HG02885 (cell line): ENCODE results near the gene TSEN2.

ENCODE experiments used
- ATAC-seq: cut with Tn5 transposase; IDR thresholded peaks from one replicate; pipeline ENCODE4 v1.9.1; 2021; ENCODE audit warnings: mild to moderate bottlenecking; ENCODE audit not compliant: unreplicated experiment, poor library complexity

Gene TSEN2

GRCh38 chr3:12544652-12545472 is 60.6 kb downstream of the TSEN2 start:
- ATAC-seq: no peak

DNA sequence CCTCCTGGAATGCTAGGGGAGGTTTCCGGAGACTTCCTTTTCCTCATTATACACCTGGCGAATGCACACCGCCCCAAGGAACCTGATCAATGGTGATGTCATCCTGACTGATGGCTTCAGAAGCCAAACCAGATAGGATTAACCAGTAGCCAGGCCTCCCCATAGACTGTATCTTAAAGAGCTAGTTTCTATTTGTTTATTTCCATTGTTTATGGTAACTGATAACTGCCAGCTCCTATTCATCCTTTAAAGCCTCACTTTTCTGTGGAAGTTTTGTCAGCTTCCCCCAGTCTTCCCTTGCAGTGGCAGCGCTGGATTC is 61.2 kb downstream of the TSEN2 start, which contains the start of gene MKRN2OS:
Gene MKRN2OS (minus strand): TSS at position 27 of the 319 bp plus-strand sequence. CDS start 35 bp downstream, outside the sequence.
- ATAC-seq: no peak

GRCh38 chr3:12549971-12550760 is 65.9 kb downstream of the TSEN2 start:
- ATAC-seq: no peak

GRCh38 chr3:12553921-12554391 is 69.7 kb downstream of the TSEN2 start:
- no peak for ATAC-seq

DNA sequence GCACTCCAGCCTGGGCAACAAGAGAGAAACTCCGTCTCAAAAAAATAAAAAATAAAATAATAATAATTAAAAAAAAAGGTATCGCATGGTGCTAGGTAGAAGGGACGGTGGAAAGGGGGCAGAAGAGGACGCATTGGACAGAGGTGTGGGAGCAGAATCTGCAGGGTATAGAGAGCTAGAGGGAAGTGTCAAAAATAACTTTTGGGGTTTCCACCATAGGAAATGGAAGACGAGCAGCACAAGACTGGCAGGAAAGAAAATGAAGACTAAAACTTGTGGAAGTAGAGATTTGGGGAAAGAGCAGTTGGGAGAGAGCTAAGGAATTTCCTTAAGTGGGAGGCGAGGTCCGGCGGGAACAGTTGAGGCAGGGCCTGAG is 72.0 kb downstream of the TSEN2 start:
- ATAC-seq: no peak

DNA sequence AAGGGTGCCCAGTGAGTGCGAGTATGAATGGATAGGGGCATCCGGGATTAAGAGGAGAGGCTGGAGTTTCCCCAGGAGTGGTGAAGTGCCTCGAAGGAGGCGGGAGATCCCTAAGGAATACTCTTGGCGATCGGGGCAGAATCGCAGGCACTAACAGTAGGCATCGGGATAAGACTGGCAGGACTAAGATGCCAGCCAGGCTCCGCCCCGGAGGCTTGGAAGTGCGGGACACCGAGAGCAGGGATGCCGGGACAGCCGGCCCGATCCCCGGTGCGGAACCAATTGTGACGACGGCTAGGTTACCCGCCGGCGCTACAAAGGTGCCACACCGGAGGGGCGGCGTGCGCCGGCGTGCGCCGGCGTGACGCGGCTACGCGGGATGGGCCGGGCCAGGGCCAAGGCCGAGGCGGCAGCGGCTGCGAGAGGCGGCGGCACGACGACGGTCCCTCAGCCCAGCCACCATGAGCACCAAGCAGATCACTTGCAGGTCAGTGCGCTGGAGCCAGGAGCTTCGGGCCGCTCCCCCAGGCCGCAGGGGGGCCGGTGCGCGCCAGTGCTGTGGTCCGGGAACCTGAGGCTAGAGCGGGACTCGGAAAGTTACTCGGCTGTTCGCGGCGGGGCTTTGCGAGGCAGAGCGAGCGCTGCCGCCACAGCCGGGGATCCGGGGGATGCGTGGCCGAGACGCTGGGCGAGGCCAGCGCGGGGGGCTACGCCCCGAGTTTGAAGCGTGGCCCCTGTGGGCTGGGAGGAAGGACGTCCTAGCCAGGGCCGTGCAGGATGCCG is 72.6 kb downstream of the TSEN2 start, which contains the start of gene MKRN2:
Gene MKRN2 (plus strand): TSS at position 398 of the 783 bp plus-strand sequence. CDS start 64 bp downstream, at position 462.
- ATAC-seq: peak; percentile 81

- ATAC-seq: no peak
Measured at GRCh38 chr3:12557473-12558100, 73.3 kb downstream of the TSEN2 start.

DNA sequence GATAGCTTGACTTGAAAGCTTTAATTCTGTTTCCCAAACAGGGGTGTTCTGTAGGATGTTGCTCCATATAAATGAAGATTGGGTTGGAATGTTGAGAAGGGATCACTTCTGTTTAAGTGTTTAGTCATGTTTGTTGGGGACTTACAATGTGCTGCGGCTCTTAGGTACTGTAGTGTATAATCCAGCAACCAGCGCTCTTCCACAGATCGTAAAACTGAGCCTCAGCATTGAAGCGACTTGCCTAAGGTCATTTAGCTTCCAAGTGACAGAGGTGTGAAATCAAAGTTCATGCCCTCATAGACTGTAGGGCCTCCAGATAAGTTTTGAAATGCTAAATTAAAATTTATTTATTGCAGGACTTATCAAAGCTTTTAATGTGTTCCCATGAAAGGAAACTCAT is 74.4 kb downstream of the TSEN2 start:
- ATAC-seq: no peak

DNA sequence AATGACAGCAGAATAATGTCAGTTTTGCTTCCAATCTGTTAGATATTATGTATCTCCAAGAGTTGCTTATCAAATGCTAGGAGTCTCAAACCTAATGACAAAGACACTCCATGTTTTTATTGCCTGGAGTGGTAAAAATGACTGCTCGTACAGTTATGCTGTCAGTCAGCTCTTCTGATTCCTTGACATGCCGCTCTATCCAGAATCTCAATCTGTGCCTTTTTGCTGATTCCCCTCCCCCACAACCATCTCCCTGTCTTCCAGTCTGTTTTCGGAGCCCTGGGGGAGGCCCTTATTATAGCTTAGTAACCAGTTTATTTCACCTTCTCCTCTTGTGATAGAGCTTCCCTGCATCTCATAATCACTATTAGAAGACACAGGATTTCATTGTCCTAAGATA is 75.2 kb downstream of the TSEN2 start:
- no peak for ATAC-seq

DNA sequence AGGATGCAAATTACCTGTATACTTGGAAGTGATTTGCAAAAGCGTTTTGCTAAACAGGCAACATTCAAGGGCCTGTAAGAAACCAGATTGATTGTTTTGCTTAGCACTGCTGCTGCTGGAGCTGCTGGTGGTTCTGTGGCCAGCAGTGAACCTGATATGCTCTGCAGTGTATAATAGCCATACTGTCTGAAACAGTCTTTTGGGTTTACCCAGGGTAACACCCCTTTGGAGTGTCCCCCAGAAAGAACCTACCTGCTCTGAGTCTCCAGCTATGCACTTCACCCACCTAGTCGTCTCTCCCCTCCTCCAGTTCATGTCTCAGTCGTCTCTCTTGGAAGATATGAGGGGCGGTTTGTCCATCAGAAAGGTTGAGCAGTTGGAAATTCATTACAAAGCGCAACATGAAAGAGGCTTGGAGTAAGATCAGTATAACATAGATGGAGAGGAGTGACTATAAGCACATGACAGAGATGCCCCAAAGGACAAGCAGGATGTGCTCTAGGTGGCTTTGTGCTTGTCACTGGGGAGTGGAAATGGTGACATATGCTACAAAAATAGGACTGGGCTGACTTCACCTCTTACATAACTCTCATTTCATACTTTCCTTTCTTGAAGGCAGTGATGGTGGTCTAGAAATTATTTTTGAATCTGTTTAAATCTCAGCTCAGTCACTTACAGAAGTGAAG is 76.4 kb downstream of the TSEN2 start:
- ATAC-seq: peak; percentile 64

GRCh38 chr3:12561397-12561796 is 77.1 kb downstream of the TSEN2 start:
- ATAC-seq: no peak

GRCh38 chr3:12562451-12562850 is 78.2 kb downstream of the TSEN2 start:
- ATAC-seq: no peak

DNA sequence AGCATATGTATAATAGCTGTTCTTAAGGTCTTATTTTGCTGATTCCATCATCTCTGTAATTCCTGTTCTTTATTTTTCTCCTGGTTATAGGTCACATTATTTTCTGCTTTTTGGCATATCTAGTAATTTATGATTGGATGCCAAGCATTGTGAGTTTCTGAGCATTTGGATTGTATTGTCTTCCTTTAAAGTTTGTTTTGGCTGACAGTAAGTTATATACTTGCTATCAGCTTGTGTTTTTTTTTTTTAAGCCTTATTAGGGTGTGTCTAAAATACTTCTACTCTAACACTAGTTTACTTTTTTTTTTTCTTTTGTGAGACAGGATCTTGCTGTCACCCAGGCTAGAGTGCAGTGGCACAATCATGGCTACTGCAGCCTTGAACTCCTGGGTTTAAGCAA is 82.7 kb downstream of the TSEN2 start:
- no peak for ATAC-seq

GRCh38 chr3:12568747-12569146 is 84.5 kb downstream of the TSEN2 start:
- no peak for ATAC-seq

GRCh38 chr3:12569836-12570235 is 85.6 kb downstream of the TSEN2 start:
- no peak for ATAC-seq

DNA sequence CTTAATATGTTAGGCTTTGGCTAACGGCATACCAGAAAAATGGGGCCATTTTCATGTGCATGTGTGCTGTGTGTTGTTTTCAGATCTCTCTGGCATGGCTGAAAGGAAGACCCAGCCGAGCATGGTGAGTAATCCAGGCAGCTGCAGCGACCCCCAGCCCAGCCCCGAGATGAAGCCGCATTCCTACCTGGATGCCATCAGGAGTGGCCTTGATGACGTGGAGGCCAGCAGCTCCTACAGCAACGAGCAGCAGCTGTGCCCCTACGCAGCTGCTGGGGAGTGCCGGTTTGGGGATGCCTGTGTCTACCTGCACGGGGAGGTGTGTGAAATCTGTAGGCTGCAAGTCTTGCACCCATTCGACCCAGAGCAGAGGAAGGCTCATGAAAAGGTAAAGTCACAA is 87.7 kb downstream of the TSEN2 start:
- ATAC-seq: no peak

DNA sequence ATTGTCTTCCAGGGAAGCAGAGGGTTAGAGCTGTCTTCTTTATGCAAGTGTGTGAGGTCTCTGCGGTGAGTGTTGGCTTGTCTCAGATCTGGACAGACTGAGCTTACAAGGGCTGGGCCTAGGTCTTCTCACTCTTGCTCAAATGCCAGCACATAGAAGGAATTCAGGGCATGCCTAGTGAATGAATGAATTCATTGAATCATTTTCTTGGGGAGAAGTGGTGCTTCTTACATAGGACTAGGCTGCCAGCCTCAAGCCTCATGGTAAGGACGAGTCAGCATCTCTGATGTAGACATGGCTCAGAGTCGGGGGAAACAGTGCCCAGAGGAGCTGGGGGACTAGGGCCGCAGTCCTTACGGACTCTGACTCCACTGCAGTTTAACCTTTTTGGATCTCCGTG is 89.9 kb downstream of the TSEN2 start:
- ATAC-seq: no peak

DNA sequence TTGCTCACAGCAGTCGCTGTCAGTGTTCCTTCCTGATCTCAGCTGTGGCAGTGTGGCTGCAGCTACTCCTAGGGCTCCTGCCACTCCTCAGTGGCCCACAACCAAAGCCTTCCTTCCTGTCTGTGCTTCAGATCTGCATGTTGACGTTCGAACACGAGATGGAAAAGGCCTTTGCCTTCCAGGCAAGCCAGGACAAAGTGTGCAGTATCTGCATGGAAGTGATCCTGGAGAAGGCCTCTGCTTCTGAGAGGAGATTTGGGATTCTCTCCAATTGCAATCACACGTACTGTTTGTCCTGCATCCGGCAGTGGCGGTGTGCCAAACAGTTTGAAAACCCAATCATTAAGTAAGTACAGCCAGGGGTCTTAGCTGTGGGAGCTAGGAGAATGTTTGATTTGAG is 90.4 kb downstream of the TSEN2 start:
- ATAC-seq: no peak

- ATAC-seq: no peak
Measured at GRCh38 chr3:12577379-12577778, 93.1 kb downstream of the TSEN2 start.

DNA sequence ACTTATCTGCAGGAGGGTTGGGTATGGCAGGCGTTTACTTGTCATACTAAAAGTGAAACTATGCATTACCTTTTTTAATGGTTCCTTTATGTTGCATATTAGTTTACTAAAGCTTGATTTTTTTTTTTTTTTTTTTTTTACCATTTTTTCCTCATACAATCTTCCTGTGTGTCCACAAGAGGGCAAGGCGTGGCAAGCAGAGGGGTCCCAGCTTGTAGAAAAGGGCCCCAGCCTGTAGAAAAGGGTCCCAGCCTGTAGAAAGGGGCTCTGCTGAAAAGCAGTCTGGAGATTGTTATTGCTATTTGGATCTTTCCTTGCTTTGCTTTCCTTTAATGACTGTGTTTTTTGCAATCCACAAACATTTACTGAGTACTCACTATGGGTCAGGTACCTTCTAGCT is 94.5 kb downstream of the TSEN2 start:
- no peak for ATAC-seq
